AG04450 (cell line): ENCODE results near the gene PRKD1. TPM values are rescaled to one million over a fixed set of nuclear protein-coding genes. Genes with fewer than 3 reads are reported as not detected.

Experiments
- CTCF ChIA-PET: fragments of 300-600, 350-600 bp; formaldehyde crosslinking; extraction: SDS; loops from one replicate; lab custom pipeline; 2022; ENCODE audit warnings: antibody characterized with exemption, inconsistent platforms; lab: Charles Lee
- POLR2A ChIA-PET: fragments of 350-600 bp; formaldehyde crosslinking; extraction: SDS; loops from one replicate; lab custom pipeline; 2021; ENCODE audit warnings: antibody characterized with exemption, inconsistent platforms; lab: Yijun Ruan, JAX
- DNase-seq: peaks from one replicate; pipeline ENCODE4 v3.0.0-alpha.2; 2011; ENCODE audit warnings: low read depth, low spot score
- H3K27ac ChIP-seq: one replicate; pipeline ENCODE4 v1.5.1; 2012; ENCODE audit warnings: low read depth, low read length, control low read depth
- H3K27me3 ChIP-seq: one replicate; pipeline ENCODE4 v1.6.0; 2012; ENCODE audit warnings: low read length; ENCODE audit not compliant: control insufficient read depth, insufficient read depth
- H3K4me3 ChIP-seq: 2 replicates; pipeline ENCODE4 v1.5.1; 2011; ENCODE audit warnings: mild to moderate bottlenecking, low read depth, low read length, control low read depth
- H3K9me3 ChIP-seq: 2 replicates; pipeline ENCODE4 v1.5.1; 2012; ENCODE audit warnings: low read length; ENCODE audit not compliant: control insufficient read depth, insufficient read depth
- polyA plus RNA-seq: library from polyadenylated mRNA; depleted of rRNA; stranded (reverse); fragments of >200 nt; gene quantifications from 2 replicates; pipeline ENCODE4 v1.2.3, GENCODE V29; 2011
- small RNA-seq: library from RNA; depleted of rRNA; stranded (forward); fragments of <200 nt; gene quantifications from one replicate; pipeline ENCODE3, GENCODE V24; 2012; ENCODE audit warnings: low read depth; ENCODE audit not compliant: insufficient read length
- TF ChIP-seq, protein P1 (sequence below): IDR thresholded peaks from 2 replicates; pipeline ENCODE4 v1.5.1; 2011; ENCODE audit warnings: low read depth, low read length, control low read depth, inconsistent platforms

Gene PRKD1
- polyA plus RNA-seq, 1 experiment = 24.5 TPM

GRCh38 chr14:29527286-29527685 lies 400.4 kb downstream of the PRKD1 start:
- no peak for DNase-seq
- ChIA-PET CTCF (interaction anchor here (1.2 to 1.3 kb wide), 5 partner anchors 22 to 773 kb away, joined by 3 to 5 read pairs (median 3); no protein-coding TSS in a partner anchor), POLR2A (no interaction called here)
- Histone ChIP-seq H3K27ac (no peak overlapping the region), H3K4me3 (no peak overlapping the region), H3K27me3 (no peaks in the 10 kb centered on the region), H3K9me3 (no peaks in the 10 kb centered on the region)
- TF ChIP-seq, protein P1, sequence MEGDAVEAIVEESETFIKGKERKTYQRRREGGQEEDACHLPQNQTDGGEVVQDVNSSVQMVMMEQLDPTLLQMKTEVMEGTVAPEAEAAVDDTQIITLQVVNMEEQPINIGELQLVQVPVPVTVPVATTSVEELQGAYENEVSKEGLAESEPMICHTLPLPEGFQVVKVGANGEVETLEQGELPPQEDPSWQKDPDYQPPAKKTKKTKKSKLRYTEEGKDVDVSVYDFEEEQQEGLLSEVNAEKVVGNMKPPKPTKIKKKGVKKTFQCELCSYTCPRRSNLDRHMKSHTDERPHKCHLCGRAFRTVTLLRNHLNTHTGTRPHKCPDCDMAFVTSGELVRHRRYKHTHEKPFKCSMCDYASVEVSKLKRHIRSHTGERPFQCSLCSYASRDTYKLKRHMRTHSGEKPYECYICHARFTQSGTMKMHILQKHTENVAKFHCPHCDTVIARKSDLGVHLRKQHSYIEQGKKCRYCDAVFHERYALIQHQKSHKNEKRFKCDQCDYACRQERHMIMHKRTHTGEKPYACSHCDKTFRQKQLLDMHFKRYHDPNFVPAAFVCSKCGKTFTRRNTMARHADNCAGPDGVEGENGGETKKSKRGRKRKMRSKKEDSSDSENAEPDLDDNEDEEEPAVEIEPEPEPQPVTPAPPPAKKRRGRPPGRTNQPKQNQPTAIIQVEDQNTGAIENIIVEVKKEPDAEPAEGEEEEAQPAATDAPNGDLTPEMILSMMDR = no peak

Small RNA genes lying within 50 kb of the gene (small RNA-seq; reads per million reads assigned to genes)
- gene RNU6-1234P = not detected
